Smooth muscle cell (in vitro differentiated cells): Measurements from ENCODE around the gene SLC6A8. TPM values are rescaled to one million over a fixed set of nuclear protein-coding genes. Genes with fewer than 3 reads are reported as not detected.

Experiments
- DNase-seq: peaks from one replicate; lab custom pipeline; 2025; ENCODE audit not compliant: unreplicated experiment; lab: John Stamatoyannopoulos, UW
- H2AFZ ChIP-seq: fragments of 200-600 bp; sonication (generic); 2 replicates; pipeline ENCODE4 v1.6.0; 2016; ENCODE audit warnings: antibody characterized with exemption, low read depth, mild to moderate bottlenecking
- H3F3A ChIP-seq: fragments of 200-600 bp; sonication (generic); 2 replicates; pipeline ENCODE4 v1.6.0; 2017; ENCODE audit warnings: antibody characterized with exemption, low read depth
- H3K27ac ChIP-seq: fragments of 200-600 bp; sonication (generic); 2 replicates; pipeline ENCODE4 v1.5.1; 2016; ENCODE audit warnings: low read depth, mild to moderate bottlenecking
- H3K27me3 ChIP-seq: fragments of 200-600 bp; sonication (generic); 2 replicates; pipeline ENCODE4 v1.6.1; 2016; ENCODE audit warnings: low read depth, mild to moderate bottlenecking
- H3K36me3 ChIP-seq: fragments of 200-600 bp; sonication (generic); 2 replicates; pipeline ENCODE4 v1.5.1; 2016; ENCODE audit warnings: low read depth
- H3K4me1 ChIP-seq: fragments of 200-600 bp; sonication (generic); 2 replicates; pipeline ENCODE4 v1.5.1; 2016; ENCODE audit warnings: low read depth
- H3K4me2 ChIP-seq: fragments of 200-600 bp; sonication (generic); 2 replicates; pipeline ENCODE4 v1.6.0; 2016; ENCODE audit warnings: mild to moderate bottlenecking
- H3K4me3 ChIP-seq: fragments of 200-600 bp; sonication (generic); 2 replicates; pipeline ENCODE4 v1.5.1; 2016; ENCODE audit warnings: mild to moderate bottlenecking
- H3K79me2 ChIP-seq: fragments of 200-600 bp; sonication (generic); 2 replicates; pipeline ENCODE4 v1.6.0; 2016; ENCODE audit warnings: low read depth, mild to moderate bottlenecking
- H3K9ac ChIP-seq: fragments of 200-600 bp; sonication (generic); 2 replicates; pipeline ENCODE4 v1.6.0; 2016; ENCODE audit warnings: low read depth
- H3K9me3 ChIP-seq: fragments of 200-600 bp; sonication (generic); replicated peaks from 2 replicates; pipeline ENCODE4 v1.5.1; 2016; ENCODE audit warnings: low read depth
- H4K20me1 ChIP-seq: fragments of 200-600 bp; sonication (generic); 2 replicates; pipeline ENCODE4 v1.6.0; 2016; ENCODE audit warnings: low read depth
- WGBS: methylation state at CpG from one replicate; pipeline ENCODE4 v1.1.7; 2016; ENCODE audit warnings: low lambda C conversion rate; 5-methylcytosine and 5-hydroxymethylcytosine counted together
- polyA plus RNA-seq: library from polyadenylated mRNA; unstranded; fragments of >200 nt; fragmentation: Nextera tagmentation; extraction: Ambion mirVana; gene quantifications from 2 replicates; pipeline ENCODE4 v1.2.1, GENCODE V29; 2016
- total RNA-seq: library from RNA; depleted of rRNA; stranded (reverse); fragments of >200 nt; gene quantifications from 2 replicates; pipeline ENCODE4 v1.2.3, GENCODE V29; 2014
- TF ChIP-seq, protein P1 (sequence below): fragments of 200-600 bp; sonication (generic); IDR thresholded peaks from 2 replicates; pipeline ENCODE4 v1.5.1; 2017; ENCODE audit warnings: borderline replicate concordance, mild to moderate bottlenecking, antibody characterized with exemption; ENCODE audit not compliant: insufficient read depth, poor library complexity, severe bottlenecking

SLC6A8 gene
- total and polyA plus RNA-seq, 2 experiments from 2014 or later, result 45.2 to 98.1 TPM

DNA sequence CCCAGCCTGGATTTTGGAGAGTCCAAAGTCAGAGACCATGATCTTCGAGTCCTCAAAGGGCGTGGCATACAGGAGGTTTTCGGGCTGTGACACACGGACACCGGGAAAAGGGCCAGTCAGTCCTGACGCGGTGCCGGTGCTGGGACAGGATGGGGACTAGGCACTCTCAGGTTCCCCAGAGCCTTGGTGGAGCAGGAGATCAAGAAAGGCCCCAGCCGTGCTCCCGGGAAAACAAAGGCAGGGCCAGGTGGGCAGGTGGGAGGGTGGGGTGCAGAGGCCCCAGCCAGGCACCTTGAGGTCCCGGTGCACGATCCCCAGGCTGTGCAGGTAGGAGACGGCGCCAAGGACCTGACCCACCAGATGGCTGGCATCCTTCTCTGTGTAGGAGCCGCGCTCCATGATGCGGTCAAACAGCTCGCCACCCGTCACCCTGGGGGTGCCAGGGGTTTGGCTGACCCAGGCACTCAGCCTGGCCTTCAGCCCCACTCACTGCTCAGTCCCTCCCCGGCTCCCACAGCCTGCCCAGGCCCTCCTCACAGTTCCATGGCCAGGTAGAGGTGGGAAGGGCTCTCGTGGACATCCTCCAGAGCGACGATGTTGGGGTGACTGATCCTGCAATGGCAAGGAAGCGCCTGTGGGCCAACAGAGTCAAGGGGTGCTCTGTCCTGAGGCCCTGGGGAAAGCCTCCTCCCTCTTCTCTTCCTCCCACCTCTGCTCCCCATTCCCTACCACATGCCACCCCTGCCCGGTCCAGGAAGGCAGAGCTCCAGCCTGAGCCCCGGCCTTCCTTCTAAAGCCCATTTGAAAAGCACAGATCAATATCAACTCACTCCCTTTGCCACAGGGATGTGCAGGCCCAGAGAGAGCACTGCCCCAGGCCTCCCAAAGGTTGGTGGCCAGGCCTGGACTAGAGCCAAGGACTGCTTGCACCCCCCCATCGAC, 15.9 kb upstream of the SLC6A8 start:
- H3K9me3 ChIP-seq, result no peaks in the 10 kb centered on the region
- H4K20me1 ChIP-seq, result no peaks in the 10 kb centered on the region
- TF ChIP-seq, protein P1, sequence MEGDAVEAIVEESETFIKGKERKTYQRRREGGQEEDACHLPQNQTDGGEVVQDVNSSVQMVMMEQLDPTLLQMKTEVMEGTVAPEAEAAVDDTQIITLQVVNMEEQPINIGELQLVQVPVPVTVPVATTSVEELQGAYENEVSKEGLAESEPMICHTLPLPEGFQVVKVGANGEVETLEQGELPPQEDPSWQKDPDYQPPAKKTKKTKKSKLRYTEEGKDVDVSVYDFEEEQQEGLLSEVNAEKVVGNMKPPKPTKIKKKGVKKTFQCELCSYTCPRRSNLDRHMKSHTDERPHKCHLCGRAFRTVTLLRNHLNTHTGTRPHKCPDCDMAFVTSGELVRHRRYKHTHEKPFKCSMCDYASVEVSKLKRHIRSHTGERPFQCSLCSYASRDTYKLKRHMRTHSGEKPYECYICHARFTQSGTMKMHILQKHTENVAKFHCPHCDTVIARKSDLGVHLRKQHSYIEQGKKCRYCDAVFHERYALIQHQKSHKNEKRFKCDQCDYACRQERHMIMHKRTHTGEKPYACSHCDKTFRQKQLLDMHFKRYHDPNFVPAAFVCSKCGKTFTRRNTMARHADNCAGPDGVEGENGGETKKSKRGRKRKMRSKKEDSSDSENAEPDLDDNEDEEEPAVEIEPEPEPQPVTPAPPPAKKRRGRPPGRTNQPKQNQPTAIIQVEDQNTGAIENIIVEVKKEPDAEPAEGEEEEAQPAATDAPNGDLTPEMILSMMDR, result no peak
- 86% methylated on average over 17 of the region's 27 CpGs for WGBS
- H3K4me2 ChIP-seq, result no peak overlapping the region
- no peak overlapping the region for H2AFZ ChIP-seq
- H3K4me1 ChIP-seq, result no peaks in the 10 kb centered on the region
- H3K4me3 ChIP-seq, result no peak overlapping the region
- peaks cover 11% of the 10 kb centered on the region for H3K27me3 ChIP-seq
- no peaks in the 10 kb centered on the region for H3K36me3 ChIP-seq
- H3K9ac ChIP-seq, result no peak overlapping the region
- H3F3A ChIP-seq, result no peaks in the 10 kb centered on the region
- no peaks in the 10 kb centered on the region for H3K79me2 ChIP-seq
- no peak overlapping the region for H3K27ac ChIP-seq
- no peak for DNase-seq

DNA sequence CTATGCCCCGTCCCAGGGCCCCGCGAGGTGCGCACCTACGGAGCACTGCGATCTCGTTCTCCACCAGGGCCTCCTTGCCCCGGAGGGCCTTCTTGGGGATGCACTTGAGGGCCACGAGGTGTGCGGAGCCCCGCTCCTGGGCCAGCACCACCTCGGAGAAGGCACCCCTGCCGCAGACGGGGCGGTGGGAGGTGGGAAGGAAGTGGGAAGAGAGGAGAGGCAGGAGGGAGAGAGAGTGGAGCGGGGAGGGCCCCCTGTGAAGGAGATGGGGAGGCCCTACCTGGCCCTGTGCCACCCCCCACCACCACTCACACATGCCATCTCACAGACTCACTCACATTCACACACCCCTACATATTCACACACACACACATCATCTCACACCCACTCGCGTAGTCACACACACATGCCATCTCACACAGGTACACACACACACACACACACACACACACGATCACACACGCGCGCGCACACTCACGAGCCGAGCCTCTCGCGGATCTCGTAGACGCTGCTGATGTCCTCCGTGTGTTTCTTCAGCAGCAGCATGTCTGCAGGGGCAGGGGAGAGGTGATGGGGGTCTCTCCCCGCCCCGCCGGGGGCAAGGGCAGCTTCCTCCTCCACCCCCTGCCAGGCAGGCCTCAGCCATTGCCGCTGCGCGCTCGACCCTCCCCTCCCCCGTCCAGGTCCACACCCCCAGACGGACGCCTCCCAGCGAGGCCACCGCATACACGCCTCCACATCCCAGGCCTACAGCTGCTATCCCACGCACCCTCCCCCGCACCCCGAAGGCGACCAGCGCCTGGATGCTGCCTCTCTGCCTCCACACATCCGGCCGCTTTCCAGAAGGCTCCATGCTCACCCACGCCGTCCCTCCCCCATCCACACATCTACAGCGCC, 14.9 kb upstream of the SLC6A8 start:
- Histone ChIP-seq H3K27ac (no peak overlapping the region), H3K27me3 (peaks cover 11% of the 10 kb centered on the region), H3K9me3 (no peaks in the 10 kb centered on the region), H3K4me2 (no peak overlapping the region), H2AFZ (no peak overlapping the region), H4K20me1 (no peaks in the 10 kb centered on the region), H3K9ac (no peak overlapping the region), H3F3A (no peaks in the 10 kb centered on the region), H3K4me1 (no peaks in the 10 kb centered on the region), H3K79me2 (no peaks in the 10 kb centered on the region), H3K36me3 (no peaks in the 10 kb centered on the region), H3K4me3 (no peak overlapping the region)
- TF ChIP-seq, protein P1, result no peak
- no peak for DNase-seq
- 90% methylated on average over 29 of the region's 53 CpGs for WGBS

DNA sequence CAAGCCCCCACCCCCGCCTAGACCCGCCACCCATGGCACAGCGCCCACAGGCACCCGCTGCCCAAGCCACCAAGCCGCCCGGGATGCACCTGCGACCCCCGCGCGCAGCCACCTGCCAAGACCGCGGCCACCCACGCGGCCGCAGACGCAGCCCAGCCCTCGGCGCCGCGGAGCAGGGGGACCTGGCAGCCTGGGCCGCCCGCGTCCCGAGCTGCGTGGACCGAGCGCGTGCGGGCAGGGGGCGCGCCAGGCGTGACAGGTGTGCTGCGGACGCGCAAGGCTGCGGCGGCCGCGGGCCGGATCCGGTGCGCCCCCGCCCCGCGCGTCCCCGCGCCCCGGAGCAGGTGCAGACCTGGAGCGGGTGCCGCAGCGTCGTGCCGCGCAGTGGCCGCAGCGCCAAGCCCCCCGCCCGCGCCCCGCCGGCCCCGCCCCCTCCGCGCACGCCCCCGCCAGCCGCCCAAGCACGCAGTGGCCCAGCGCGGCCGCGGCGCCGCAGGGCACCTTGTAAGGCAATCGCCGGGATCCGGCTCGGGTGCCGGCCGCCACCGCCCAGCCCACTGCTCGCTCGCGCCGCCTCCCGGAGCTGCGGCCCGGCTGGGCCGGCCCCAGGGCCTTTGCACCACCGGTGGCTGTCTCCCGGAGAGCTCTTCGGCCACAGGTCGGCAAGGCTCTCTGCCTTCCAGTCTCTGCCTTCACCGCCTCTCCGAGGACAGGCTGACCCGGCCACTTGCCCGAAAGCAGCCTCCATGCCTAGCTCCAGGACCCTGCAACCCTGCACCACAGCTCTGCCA, 14.1 kb upstream of the SLC6A8 start, which contains the start of gene PNCK:
TSS of gene PNCK (minus strand) at position 386 of the 791 bp plus-strand sequence. CDS start 737 bp downstream, outside the sequence.
- no peaks in the 10 kb centered on the region for H3K9me3 ChIP-seq
- DNase-seq, result no peak
- no peak within 1 kb of the TSS for H3K4me2 ChIP-seq
- H3K36me3 ChIP-seq, result no peaks in the 10 kb centered on the region
- WGBS, result 41% methylated on average over 30 of the region's 98 CpGs
- peaks cover 11% of the 10 kb centered on the region for H3K27me3 ChIP-seq
- no peaks in the 10 kb centered on the region for H3K79me2 ChIP-seq
- no peak within 1 kb of the TSS for H3K9ac ChIP-seq
- no peak within 1 kb of the TSS for H3K4me3 ChIP-seq
- TF ChIP-seq, protein P1, result no peak
- no peaks in the 10 kb centered on the region for H4K20me1 ChIP-seq
- H3F3A ChIP-seq, result no peaks in the 10 kb centered on the region
- no peak within 1 kb of the TSS for H3K27ac ChIP-seq
- no peaks in the 10 kb centered on the region for H3K4me1 ChIP-seq
- H2AFZ ChIP-seq, result no peak within 1 kb of the TSS
